Ovary (tissue), 3 donors: ENCODE measurements around the gene C22orf31.

Experiments
- EP300 ChIP-seq: sonication (generic); formaldehyde crosslinking; IDR thresholded peaks from one replicate; pipeline ENCODE4 v1.6.1; 2017; ENCODE audit warnings: antibody characterized with exemption
- POLR2A ChIP-seq: fragments of 450-650 bp; IDR thresholded peaks from one replicate; pipeline ENCODE4 v1.6.1; 2017; ENCODE audit warnings: antibody characterized with exemption, mild to moderate bottlenecking, moderate library complexity
- TF ChIP-seq, protein P1 (sequence below), 3 donors: fragments of 450-650 bp in 2 of 3; fragments of 200-600 bp in 1 of 3; IDR thresholded peaks; one replicate each; pipeline versions ENCODE4 v1.5.1 to v1.8.0; 2016 to 2022; ENCODE audit warnings: antibody characterized with exemption in 3 of 3, mild to moderate bottlenecking in 1 of 3
- donor health status: DM: no; HTN: no; CAD: no.

GRCh38 chr22:29061773-29062172 lies at the start of gene C22orf31:
- TF ChIP-seq, protein P1, sequence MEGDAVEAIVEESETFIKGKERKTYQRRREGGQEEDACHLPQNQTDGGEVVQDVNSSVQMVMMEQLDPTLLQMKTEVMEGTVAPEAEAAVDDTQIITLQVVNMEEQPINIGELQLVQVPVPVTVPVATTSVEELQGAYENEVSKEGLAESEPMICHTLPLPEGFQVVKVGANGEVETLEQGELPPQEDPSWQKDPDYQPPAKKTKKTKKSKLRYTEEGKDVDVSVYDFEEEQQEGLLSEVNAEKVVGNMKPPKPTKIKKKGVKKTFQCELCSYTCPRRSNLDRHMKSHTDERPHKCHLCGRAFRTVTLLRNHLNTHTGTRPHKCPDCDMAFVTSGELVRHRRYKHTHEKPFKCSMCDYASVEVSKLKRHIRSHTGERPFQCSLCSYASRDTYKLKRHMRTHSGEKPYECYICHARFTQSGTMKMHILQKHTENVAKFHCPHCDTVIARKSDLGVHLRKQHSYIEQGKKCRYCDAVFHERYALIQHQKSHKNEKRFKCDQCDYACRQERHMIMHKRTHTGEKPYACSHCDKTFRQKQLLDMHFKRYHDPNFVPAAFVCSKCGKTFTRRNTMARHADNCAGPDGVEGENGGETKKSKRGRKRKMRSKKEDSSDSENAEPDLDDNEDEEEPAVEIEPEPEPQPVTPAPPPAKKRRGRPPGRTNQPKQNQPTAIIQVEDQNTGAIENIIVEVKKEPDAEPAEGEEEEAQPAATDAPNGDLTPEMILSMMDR (IDR thresholded peaks at IDR 0.05) = no peak
- TF ChIP-seq EP300 (no peak), POLR2A (no peak)
